ENCODE data around the gene CHIA. TPM values are rescaled to one million over a fixed set of nuclear protein-coding genes. Genes with fewer than 3 reads are reported as not detected.
"Not testable (repeated sequence)": the region's sequence is repeated elsewhere in the genome, so short reads cannot be mapped to it uniquely, and the experiment has no call there.

The CHIA gene
- total and polyA plus RNA-seq, 2 of the 8 experiments (the other 6 are each of a cell fraction or from before 2014, with no cell fraction given) = not detected

GRCh38 chr1:111360257-111360656 is 69.6 kb downstream of the CHIA start:
- H2BK20ac ChIP-seq (ENCODE audit: low read length); H3K27ac ChIP-seq (ENCODE audit: low read depth, low read length); H3K14ac ChIP-seq (ENCODE audit: insufficient read length); H3K23ac ChIP-seq (ENCODE audit: insufficient read length); H3K4me2 ChIP-seq (ENCODE audit: insufficient read depth in 1 of 2, low read depth in 2 of 2, low read length in 2 of 2); H4K8ac ChIP-seq (ENCODE audit: extremely low read depth, insufficient read depth, low read length); H3K56ac ChIP-seq (replicated peaks; ENCODE audit: insufficient read length, low read depth, low read length); H3K23me2 ChIP-seq (ENCODE audit: low read depth, low read length); H3K27me3 ChIP-seq (replicated peaks in 1 of 4; ENCODE audit: control insufficient read depth in 3 of 4, extremely low read depth in 1 of 4, insufficient read depth in 3 of 4, low read length in 3 of 4); H2BK12ac ChIP-seq (ENCODE audit: low read depth, low read length); H2BK120ac ChIP-seq (replicated peaks; ENCODE audit: low read depth, low read length); H3K79me2 ChIP-seq (ENCODE audit: control insufficient read depth in 1 of 2, insufficient read depth in 2 of 2, low read length in 2 of 2); DNase-seq (ENCODE audit: low read depth in 1 of 2, low spot score in 2 of 2); H3K18ac ChIP-seq (ENCODE audit: extremely low read depth, low read length); H3K36me3 ChIP-seq (ENCODE audit: control insufficient read depth in 2 of 4, insufficient read depth in 4 of 4, low read length in 3 of 4); H3K9me3 ChIP-seq (ENCODE audit: insufficient read depth in 2 of 2, low read depth in 1 of 2, low read length in 1 of 2); FAIRE-seq; H3K4me3 ChIP-seq (ENCODE audit: extremely low read depth in 1 of 4, insufficient read depth in 2 of 4, low read depth in 3 of 4, low read length in 4 of 4); H4K20me1 ChIP-seq (replicated peaks in 1 of 2; ENCODE audit: control insufficient read depth in 1 of 2, insufficient read depth in 2 of 2, low read length in 2 of 2); H3K79me1 ChIP-seq (ENCODE audit: low read depth, low read length); H2AK5ac ChIP-seq (ENCODE audit: low read depth, low read length); H3K4ac ChIP-seq (replicated peaks; ENCODE audit: insufficient read length, low read depth, low read length); H4K5ac ChIP-seq (ENCODE audit: insufficient read length, low read depth, low read length); H2AFZ ChIP-seq (ENCODE audit: low read length); H2BK15ac ChIP-seq (ENCODE audit: low read length); H4K91ac ChIP-seq (replicated peaks; ENCODE audit: insufficient read length, low read length); H3K9ac ChIP-seq (replicated peaks in 1 of 4; ENCODE audit: extremely low read depth in 1 of 4, low read depth in 3 of 4, low read length in 3 of 4): not testable (repeated sequence)
- Histone ChIP-seq H3K4me1 (replicated peaks in 1 of 4; ENCODE audit: control insufficient read depth in 3 of 4, insufficient read depth in 4 of 4, low read length in 3 of 4) (peaks cover 2 to 15% (median 5%) of the 10 kb centered on the region in 4 experiments; a peak in 3 of 7 replicates), H2BK5ac (ENCODE audit: low read depth, low read length) (0 out of 2 replicates have a peak overlapping the region, but pooled peaks have one; percentile 6)
- 68% methylated on average over 3 of the region's 4 CpGs; no CpG with 5 or more reads in 1 of the 2 experiments for WGBS, 2 experiments (ENCODE audit: extremely low coverage in 1 of 2, insufficient coverage in 1 of 2, insufficient read length in 1 of 2, insufficient replicate concordance in 2 of 2, low coverage in 1 of 2, low lambda C conversion rate in 2 of 2, missing lambda C conversion rate in 1 of 2)
- ChIA-PET CTCF (ENCODE audit: partially characterized antibody) (interaction anchor here (1.6 kb wide), 1 partner anchor 12 kb away, joined by 4 read pairs; no protein-coding TSS in a partner anchor), POLR2A (ENCODE audit: partially characterized antibody) (interaction anchor here (1.5 kb wide), 1 partner anchor 14 kb away, joined by 4 read pairs; no protein-coding TSS in a partner anchor)
